ENCODE data around the gene TUBB2A. TPM values are rescaled to one million over a fixed set of nuclear protein-coding genes. Genes with fewer than 3 reads are reported as not detected.
A peak's percentile ranks its signal among the peaks of the same experiment; 100 is the strongest.

Gene TUBB2A
- total and polyA plus RNA-seq, 10 of the 15 experiments (the other 5 are each of a cell fraction or from before 2014, with no cell fraction given): 2.2 to 49.5 (median 31.3) TPM

DNA sequence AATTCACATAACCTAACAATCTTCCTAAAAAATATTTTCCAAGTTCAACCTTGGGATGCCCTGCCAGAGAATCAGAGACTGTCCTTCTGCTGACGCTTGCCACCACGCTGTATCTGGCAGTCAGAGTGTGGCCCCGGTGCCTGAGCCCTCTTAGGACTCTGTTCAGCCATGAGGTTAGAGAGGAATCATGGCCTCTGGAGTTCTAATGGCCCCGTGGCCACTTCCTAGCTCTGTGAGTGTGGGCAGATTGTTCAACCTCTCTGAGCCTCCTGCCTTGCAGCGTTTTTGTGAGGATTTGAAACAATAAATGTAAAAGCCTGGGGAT, 36.6 kb downstream of the TUBB2A start:
- Histone ChIP-seq H3K27me3 (replicated peaks in 1 of 2; ENCODE audit: control insufficient read depth in 2 of 2, insufficient read depth in 2 of 2, low read length in 1 of 2) (no peaks in the 10 kb centered on the region), H3K27ac (ENCODE audit: control insufficient read depth, insufficient read depth) (no peak overlapping the region), H3K9ac (ENCODE audit: control insufficient read depth, insufficient read depth, low read length) (no peak overlapping the region), H4K20me1 (ENCODE audit: control insufficient read depth, insufficient read depth) (no peaks in the 10 kb centered on the region), H3K9me3 (replicated peaks; ENCODE audit: control insufficient read depth, insufficient read depth, low read length) (no peaks in the 10 kb centered on the region), H3K79me2 (ENCODE audit: control insufficient read depth, insufficient read depth, low read length) (no peaks in the 10 kb centered on the region), H2AFZ (ENCODE audit: control insufficient read depth, low read depth, low read length) (no peak overlapping the region), H3K4me3 (no peak overlapping the region), H3K4me2 (ENCODE audit: control insufficient read depth, insufficient read depth) (no peak overlapping the region), H3K36me3 (ENCODE audit: control insufficient read depth in 2 of 2, insufficient read depth in 2 of 2, low read length in 1 of 2) (no peaks in the 10 kb centered on the region), H3K4me1 (ENCODE audit: control insufficient read depth, insufficient read depth, low read length) (peaks cover 13% of the 10 kb centered on the region; the same call in 1 of the 2 replicates)
- ChIA-PET SMC1A (ENCODE audit: uncharacterized antibody, unreplicated experiment) (interaction anchor here (1.6 kb wide), 1 partner anchor 55 kb away, joined by 3 read pairs; no protein-coding TSS in a partner anchor), CTCF (interaction anchor here (1.0 to 3.2 kb wide), 3 partner anchors 45 to 382 kb away, joined by 3 to 16 read pairs (median 7); no protein-coding TSS in a partner anchor), POLR2A (interaction anchor here (0.6 kb wide), 3 partner anchors 39 to 291 kb away, joined by 3 to 6 read pairs (median 4); no protein-coding TSS in a partner anchor), RAD21 (ENCODE audit: unreplicated experiment) (no interaction called here)
- FAIRE-seq (no peak), ATAC-seq (no peak), DNase-seq (ENCODE audit: low read depth, low spot score) (no peak)
- in situ Hi-C loops (cut with MboI): no loop called here
- 87% methylated on average over 5 of the region's 5 CpGs for WGBS (ENCODE audit: insufficient coverage, insufficient replicate concordance, low lambda C conversion rate, missing lambda C conversion rate)
- no TSS peak for BruUV-seq (replicated peaks)
- TF ChIP-seq MTA2 (IDR thresholded peaks at IDR 0.05; ENCODE audit: low read depth): no peak
- no peak for TF ChIP-seq IKZF1 (conservative IDR thresholded peaks at IDR 0.05)
- no peak for TF ChIP-seq SMARCA5 (IDR thresholded peaks at IDR 0.05)
- no peak for TF ChIP-seq HCFC1 (IDR thresholded peaks at IDR 0.05; ENCODE audit: low read length)
- no peak for TF ChIP-seq BHLHE40 (IDR thresholded peaks at IDR 0.05; ENCODE audit: borderline replicate concordance in 1 of 2, low read depth in 2 of 2, low read length in 1 of 2)
- intact Hi-C loops (cut with micrococcal nuclease; ENCODE audit: unreplicated experiment): no loop called here

GRCh38 chr6:3119040-3119723, 38.2 kb downstream of the TUBB2A start:
- Histone ChIP-seq H2AFZ (ENCODE audit: control insufficient read depth, low read depth, low read length) (peak overlapping the region; percentile 98), H3K9me3 (replicated peaks; ENCODE audit: control insufficient read depth, insufficient read depth, low read length) (no peaks in the 10 kb centered on the region), H3K9ac (ENCODE audit: control insufficient read depth, insufficient read depth, low read length) (peak overlapping the region; percentile 42), H4K20me1 (ENCODE audit: control insufficient read depth, insufficient read depth) (no peaks in the 10 kb centered on the region), H3K79me2 (ENCODE audit: control insufficient read depth, insufficient read depth, low read length) (no peaks in the 10 kb centered on the region), H3K27ac (ENCODE audit: control insufficient read depth, insufficient read depth) (peak overlapping the region; percentile 86; the same call in 1 of the 2 replicates), H3K4me3 (peak overlapping the region; percentile 87), H3K27me3 (replicated peaks in 1 of 2; ENCODE audit: control insufficient read depth in 2 of 2, insufficient read depth in 2 of 2, low read length in 1 of 2) (no peaks in the 10 kb centered on the region), H3K4me2 (ENCODE audit: control insufficient read depth, insufficient read depth) (peak overlapping the region; percentile 12), H3K36me3 (ENCODE audit: control insufficient read depth in 2 of 2, insufficient read depth in 2 of 2, low read length in 1 of 2) (peaks cover 0 to 3% of the 10 kb centered on the region in 2 experiments; a peak in 2 of 4 replicates), H3K4me1 (ENCODE audit: control insufficient read depth, insufficient read depth, low read length) (peaks cover 6% of the 10 kb centered on the region; the same call in 1 of the 2 replicates)
- ChIA-PET POLR2A (interaction anchor here (0.6 kb wide), 3 partner anchors 9 to 74 kb away, joined by 3 to 8 read pairs (median 3); no protein-coding TSS in a partner anchor), RAD21 (ENCODE audit: unreplicated experiment) (interaction anchor here (1.4 kb wide), 1 partner anchor 55 kb away, joined by 3 read pairs; no protein-coding TSS in a partner anchor), SMC1A (ENCODE audit: uncharacterized antibody, unreplicated experiment) (interaction anchor here (0.6 to 1.3 kb wide), 7 partner anchors 24 to 334 kb away, joined by 3 to 7 read pairs (median 3); partner anchors contain the start of gene NQO2), CTCF (interaction anchor here (0.6 to 3.2 kb wide), 8 partner anchors 43 to 851 kb away, joined by 3 to 16 read pairs (median 4); no protein-coding TSS in a partner anchor)
- in situ Hi-C loops (cut with MboI): no loop called here
- DNase-seq (ENCODE audit: low read depth, low spot score) (no peak), FAIRE-seq (no peak), ATAC-seq (peak; percentile 56)
- 31% methylated on average over 15 of the region's 19 CpGs for WGBS (ENCODE audit: insufficient coverage, insufficient replicate concordance, low lambda C conversion rate, missing lambda C conversion rate)
- BruUV-seq (replicated peaks): TSS peak; percentile 72
- TF ChIP-seq DPF2 (IDR thresholded peaks at IDR 0.05) (peak; percentile 15; the same call in 1 of the 2 replicates), LARP7 (IDR thresholded peaks at IDR 0.05) (0 out of 2 replicates have a peak, but pooled peaks have one; percentile 3), SMARCA5 (IDR thresholded peaks at IDR 0.05) (peak; percentile 9; the same call in 1 of the 2 replicates), CEBPB (IDR thresholded peaks at IDR 0.05; ENCODE audit: borderline replicate concordance in 1 of 2, low read depth in 2 of 2, low read length in 2 of 2) (no peak), MLLT1 (IDR thresholded peaks at IDR 0.05) (peak; percentile 27; the same call in 1 of the 2 replicates), BACH1 (IDR thresholded peaks at IDR 0.05; ENCODE audit: borderline replicate concordance) (0 out of 2 replicates have a peak, but pooled peaks have one; percentile 13), NR2F1 (conservative IDR thresholded peaks at IDR 0.05) (0 out of 2 replicates have a peak, but pooled peaks have one; percentile 48), ZNF207 (IDR thresholded peaks at IDR 0.05; ENCODE audit: borderline replicate concordance) (peak; percentile 6; the same call in 1 of the 2 replicates), CHD1 (IDR thresholded peaks at IDR 0.05; ENCODE audit: low read depth, low read length) (no peak)
- intact Hi-C loops (cut with micrococcal nuclease; ENCODE audit: unreplicated experiment): loop anchor here (2.0 kb wide), 1 partner anchor 50 kb away; the partner anchor contains the start of gene RIPK1

Measured in GM12878 (cell line).